Measurements from ENCODE around the gene SLAMF1.

Gene SLAMF1

DNA sequence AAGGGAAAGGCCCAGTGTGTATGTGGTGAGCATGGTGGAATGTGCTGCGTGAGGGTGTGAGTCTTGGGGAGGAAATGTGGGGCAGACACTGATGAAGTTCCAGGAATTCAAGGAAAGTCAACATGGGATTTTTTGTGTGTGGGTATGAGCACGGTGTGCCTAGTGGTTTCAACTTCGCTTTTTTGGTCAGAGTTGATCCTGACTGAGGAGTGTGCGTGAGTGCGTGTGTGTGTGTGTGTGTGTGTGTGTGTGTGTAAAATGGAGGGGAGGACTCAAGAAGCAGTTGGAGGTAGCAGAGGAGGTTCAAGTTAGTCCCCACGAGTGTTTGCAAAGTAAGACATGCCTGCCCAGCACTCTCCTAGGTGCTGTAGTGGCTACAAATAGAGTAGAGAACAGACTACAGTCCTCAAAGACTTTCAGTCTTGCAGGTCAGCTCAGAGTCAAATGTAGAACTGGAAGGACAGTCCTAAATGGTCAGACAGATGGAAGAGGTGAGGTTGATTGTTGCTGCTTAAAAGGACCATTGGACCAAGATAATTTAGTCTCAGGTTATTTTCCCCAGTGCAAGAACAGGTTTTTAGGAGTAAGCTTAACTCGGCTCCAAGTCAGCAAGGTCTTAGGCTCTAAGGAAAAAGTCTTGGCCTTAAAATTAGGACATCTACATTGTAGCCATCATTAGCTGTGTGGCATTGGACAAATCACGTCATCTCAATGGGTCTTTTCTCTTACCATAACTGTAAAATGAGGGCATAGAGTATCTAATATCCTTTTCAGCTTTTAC, 25.0 kb downstream of the SLAMF1 start:
- TF ChIP-seq EZH2phosphoT487 (IDR thresholded peaks at IDR 0.05; ENCODE audit: low read length): no peak
- TF ChIP-seq, protein P1, sequence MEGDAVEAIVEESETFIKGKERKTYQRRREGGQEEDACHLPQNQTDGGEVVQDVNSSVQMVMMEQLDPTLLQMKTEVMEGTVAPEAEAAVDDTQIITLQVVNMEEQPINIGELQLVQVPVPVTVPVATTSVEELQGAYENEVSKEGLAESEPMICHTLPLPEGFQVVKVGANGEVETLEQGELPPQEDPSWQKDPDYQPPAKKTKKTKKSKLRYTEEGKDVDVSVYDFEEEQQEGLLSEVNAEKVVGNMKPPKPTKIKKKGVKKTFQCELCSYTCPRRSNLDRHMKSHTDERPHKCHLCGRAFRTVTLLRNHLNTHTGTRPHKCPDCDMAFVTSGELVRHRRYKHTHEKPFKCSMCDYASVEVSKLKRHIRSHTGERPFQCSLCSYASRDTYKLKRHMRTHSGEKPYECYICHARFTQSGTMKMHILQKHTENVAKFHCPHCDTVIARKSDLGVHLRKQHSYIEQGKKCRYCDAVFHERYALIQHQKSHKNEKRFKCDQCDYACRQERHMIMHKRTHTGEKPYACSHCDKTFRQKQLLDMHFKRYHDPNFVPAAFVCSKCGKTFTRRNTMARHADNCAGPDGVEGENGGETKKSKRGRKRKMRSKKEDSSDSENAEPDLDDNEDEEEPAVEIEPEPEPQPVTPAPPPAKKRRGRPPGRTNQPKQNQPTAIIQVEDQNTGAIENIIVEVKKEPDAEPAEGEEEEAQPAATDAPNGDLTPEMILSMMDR (IDR thresholded peaks at IDR 0.05; ENCODE audit: low read length): no peak
- TF ChIP-seq EZH2 (optimal IDR thresholded peaks at IDR 0.05; ENCODE audit: low read depth, low read length): no peak
- Histone ChIP-seq H3K9me2 (replicated peaks; ENCODE audit: insufficient read depth, low read length) (no peaks in the 10 kb centered on the region), H3K27ac (ENCODE audit: low read length) (no peak overlapping the region), H3K27me3 (replicated peaks; ENCODE audit: insufficient read depth, low read length) (no peaks in the 10 kb centered on the region), H2AFZ (ENCODE audit: low read length) (no peak overlapping the region), H3K4me3 (ENCODE audit: low read length) (no peak overlapping the region), H3K4me2 (ENCODE audit: low read depth, low read length) (no peak overlapping the region), H3K79me2 (ENCODE audit: low read length) (no peaks in the 10 kb centered on the region), H3K9ac (ENCODE audit: low read length) (no peak overlapping the region), H3K9me3 (replicated peaks; ENCODE audit: insufficient read depth, low read length) (no peaks in the 10 kb centered on the region), H4K20me1 (ENCODE audit: insufficient read depth, low read length) (no peaks in the 10 kb centered on the region), H3K4me1 (ENCODE audit: low read length) (peaks cover 62% of the 10 kb centered on the region), H3K36me3 (replicated peaks; ENCODE audit: insufficient read depth, low read length) (no peaks in the 10 kb centered on the region), H3F3A (ENCODE audit: insufficient read depth, low read length) (peaks cover 9% of the 10 kb centered on the region; the same call in 1 of the 2 replicates)
- no peak for DNase-seq

DNA sequence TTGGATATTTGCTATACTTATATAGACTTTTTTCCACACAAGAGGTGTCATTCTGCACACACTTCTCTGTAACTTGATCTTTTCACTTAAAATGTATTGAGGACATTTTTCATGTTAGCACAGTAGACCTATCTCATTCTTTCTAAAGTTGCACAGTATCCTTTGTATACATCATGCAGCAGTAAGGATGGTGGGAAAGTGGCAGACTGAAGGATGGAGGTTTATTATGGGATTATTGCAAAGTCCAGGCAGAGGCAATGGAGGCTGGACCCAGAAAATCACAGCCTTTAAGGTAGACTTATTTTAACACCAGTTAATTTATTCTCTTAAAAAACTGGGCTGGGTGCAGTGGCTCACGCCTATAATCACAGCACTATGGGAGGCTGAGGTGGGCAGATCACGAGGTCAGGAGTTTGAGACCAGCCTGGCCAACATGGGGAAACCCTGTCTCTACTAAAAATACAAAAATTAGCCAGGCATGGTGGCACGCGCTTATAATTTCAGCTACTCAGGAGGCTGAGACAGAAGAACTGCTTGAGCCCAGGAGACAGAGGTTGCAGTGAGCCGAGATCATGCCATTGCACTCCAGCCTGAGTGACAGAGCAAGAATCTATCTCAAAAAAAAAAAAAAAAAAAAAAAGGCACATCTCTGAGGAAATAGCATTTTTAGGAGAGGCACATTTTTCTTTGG, 25.8 kb downstream of the SLAMF1 start:
- no peaks in the 10 kb centered on the region for H4K20me1 ChIP-seq (ENCODE audit: insufficient read depth, low read length)
- no peak overlapping the region for H3K4me2 ChIP-seq (ENCODE audit: low read depth, low read length)
- no peak for DNase-seq
- TF ChIP-seq EZH2phosphoT487 (IDR thresholded peaks at IDR 0.05; ENCODE audit: low read length) (no peak), EZH2 (optimal IDR thresholded peaks at IDR 0.05; ENCODE audit: low read depth, low read length) (no peak)
- TF ChIP-seq, protein P1 (IDR thresholded peaks at IDR 0.05; ENCODE audit: low read length): no peak
- no peaks in the 10 kb centered on the region for H3K27me3 ChIP-seq (replicated peaks; ENCODE audit: insufficient read depth, low read length)
- H3F3A ChIP-seq (ENCODE audit: insufficient read depth, low read length): peaks cover 9% of the 10 kb centered on the region; the same call in 1 of the 2 replicates
- H3K9ac ChIP-seq (ENCODE audit: low read length): no peak overlapping the region
- H3K4me3 ChIP-seq (ENCODE audit: low read length): no peak overlapping the region
- H3K9me2 ChIP-seq (replicated peaks; ENCODE audit: insufficient read depth, low read length): no peaks in the 10 kb centered on the region
- H3K79me2 ChIP-seq (ENCODE audit: low read length): no peaks in the 10 kb centered on the region
- peaks cover 60% of the 10 kb centered on the region for H3K4me1 ChIP-seq (ENCODE audit: low read length)
- no peaks in the 10 kb centered on the region for H3K9me3 ChIP-seq (replicated peaks; ENCODE audit: insufficient read depth, low read length)
- H2AFZ ChIP-seq (ENCODE audit: low read length): no peak overlapping the region
- no peaks in the 10 kb centered on the region for H3K36me3 ChIP-seq (replicated peaks; ENCODE audit: insufficient read depth, low read length)
- no peak overlapping the region for H3K27ac ChIP-seq (ENCODE audit: low read length)

GRCh38 chr1:160619742-160620277, 27.0 kb downstream of the SLAMF1 start:
- no peak for DNase-seq
- Histone ChIP-seq H3K9me2 (replicated peaks; ENCODE audit: insufficient read depth, low read length) (no peaks in the 10 kb centered on the region), H2AFZ (ENCODE audit: low read length) (no peak overlapping the region), H3K27ac (ENCODE audit: low read length) (no peak overlapping the region), H3K4me3 (ENCODE audit: low read length) (no peak overlapping the region), H3K9me3 (replicated peaks; ENCODE audit: insufficient read depth, low read length) (no peaks in the 10 kb centered on the region), H3K9ac (ENCODE audit: low read length) (no peak overlapping the region), H3K4me2 (ENCODE audit: low read depth, low read length) (no peak overlapping the region), H3F3A (ENCODE audit: insufficient read depth, low read length) (peaks cover 9% of the 10 kb centered on the region; the same call in 1 of the 2 replicates), H3K4me1 (ENCODE audit: low read length) (peaks cover 47% of the 10 kb centered on the region), H3K36me3 (replicated peaks; ENCODE audit: insufficient read depth, low read length) (no peaks in the 10 kb centered on the region), H4K20me1 (ENCODE audit: insufficient read depth, low read length) (no peaks in the 10 kb centered on the region), H3K27me3 (replicated peaks; ENCODE audit: insufficient read depth, low read length) (no peaks in the 10 kb centered on the region), H3K79me2 (ENCODE audit: low read length) (no peaks in the 10 kb centered on the region)
- no peak for TF ChIP-seq EZH2phosphoT487 (IDR thresholded peaks at IDR 0.05; ENCODE audit: low read length)
- TF ChIP-seq, protein P1 (IDR thresholded peaks at IDR 0.05; ENCODE audit: low read length): no peak
- TF ChIP-seq EZH2 (optimal IDR thresholded peaks at IDR 0.05; ENCODE audit: low read depth, low read length): no peak

Measured in MM.1S (cell line).